ENCODE results near the gene FOXO6. TPM values are rescaled to one million over a fixed set of nuclear protein-coding genes. Genes with fewer than 3 reads are reported as not detected.

FOXO6 gene
- total and polyA plus RNA-seq, 2 donors = 1.2 to 1.5 TPM

DNA sequence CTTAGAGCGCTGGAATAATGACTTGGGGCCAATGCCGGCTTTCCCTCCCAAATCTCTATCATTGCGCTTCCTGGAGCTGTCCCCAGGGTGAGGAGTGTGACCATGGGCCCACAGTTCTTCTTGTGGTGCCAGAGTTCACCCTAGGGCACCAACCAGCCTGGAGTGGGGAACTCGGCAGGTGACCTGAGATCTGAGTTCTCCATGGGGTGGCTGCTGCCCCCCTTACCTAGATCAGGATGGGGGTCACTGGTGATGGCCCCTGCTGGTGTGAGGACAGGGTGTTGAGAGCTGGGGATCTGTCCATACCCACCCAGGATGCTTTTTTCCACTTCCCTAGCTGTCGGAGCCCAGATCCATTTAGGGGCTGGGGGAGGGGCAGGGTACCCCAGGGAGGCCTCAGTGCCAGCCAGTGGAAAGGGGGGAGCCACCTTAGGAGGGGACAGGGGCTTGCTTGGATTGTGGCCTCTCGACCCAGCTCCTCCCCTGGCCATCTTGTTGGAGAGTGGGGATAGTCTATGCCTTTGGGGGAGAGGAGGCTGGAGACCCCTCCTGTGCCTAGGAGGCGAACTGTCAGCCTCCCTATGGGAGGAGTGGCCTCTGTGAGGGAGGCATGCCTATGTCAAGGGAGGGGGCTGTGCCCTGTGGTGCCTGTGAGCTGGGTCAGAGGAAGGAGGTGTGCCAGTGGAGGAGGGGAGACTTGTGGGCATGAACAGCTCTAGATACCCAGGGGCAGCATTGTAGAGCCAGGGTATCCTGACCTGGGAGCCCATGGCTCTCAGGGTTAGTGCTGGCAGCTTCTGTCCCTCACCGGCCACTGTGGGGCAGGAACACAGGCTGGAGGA lies 1.7 kb downstream of the FOXO6 start:
- 73% methylated on average over 8 of the region's 8 CpGs for WGBS
- no peak overlapping the region for H3K27ac ChIP-seq (ENCODE audit: low read depth)
- H3K4me1 ChIP-seq (ENCODE audit: insufficient read depth) = no peaks in the 10 kb centered on the region
- DNase-seq (ENCODE audit: extremely low spot score) = no peak
- H3K36me3 ChIP-seq (ENCODE audit: insufficient read depth) = no peaks in the 10 kb centered on the region
- no peak overlapping the region for H3K4me3 ChIP-seq (ENCODE audit: low read depth, low read length)

DNA sequence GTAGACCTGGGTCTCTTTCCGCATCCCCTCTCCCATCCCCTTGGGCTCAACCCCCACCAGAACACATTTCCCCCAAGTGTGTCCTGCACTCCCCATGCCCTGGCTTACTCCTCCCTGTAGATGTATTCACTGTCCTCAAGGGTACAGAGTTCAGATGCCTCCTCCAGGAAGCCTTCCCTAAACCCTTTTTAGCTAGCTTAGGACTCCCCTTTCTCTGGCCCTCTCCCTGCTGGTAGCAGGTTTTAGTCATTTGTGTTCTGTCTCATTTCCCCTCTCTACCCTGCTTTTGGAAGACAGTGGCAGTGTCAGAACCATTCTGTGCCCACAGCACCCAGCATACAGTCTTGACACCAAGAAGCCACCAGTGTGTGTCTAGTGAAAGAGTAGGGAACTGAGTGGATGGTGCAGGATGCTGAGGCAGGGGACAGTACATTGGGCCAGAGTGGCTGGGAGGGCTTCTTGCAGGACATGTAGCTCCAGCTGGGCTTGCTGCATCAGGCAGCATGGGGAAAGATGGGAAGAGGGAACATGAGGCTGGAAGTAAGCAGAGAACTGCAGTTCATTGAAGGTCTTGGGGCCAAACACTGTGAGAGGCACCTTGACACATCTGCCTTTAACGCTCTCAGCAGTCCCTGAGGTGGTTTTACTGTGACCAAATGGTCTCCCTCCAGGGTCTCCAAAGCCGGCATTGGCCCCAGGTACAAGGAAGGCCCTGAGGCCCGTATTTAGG lies 2.5 kb downstream of the FOXO6 start:
- WGBS = 98% methylated on average over 4 of the region's 4 CpGs
- H3K4me1 ChIP-seq (ENCODE audit: insufficient read depth) = no peaks in the 10 kb centered on the region
- no peak for DNase-seq (ENCODE audit: extremely low spot score)
- no peak overlapping the region for H3K27ac ChIP-seq (ENCODE audit: low read depth)
- no peak overlapping the region for H3K4me3 ChIP-seq (ENCODE audit: low read depth, low read length)
- no peaks in the 10 kb centered on the region for H3K36me3 ChIP-seq (ENCODE audit: insufficient read depth)

DNA sequence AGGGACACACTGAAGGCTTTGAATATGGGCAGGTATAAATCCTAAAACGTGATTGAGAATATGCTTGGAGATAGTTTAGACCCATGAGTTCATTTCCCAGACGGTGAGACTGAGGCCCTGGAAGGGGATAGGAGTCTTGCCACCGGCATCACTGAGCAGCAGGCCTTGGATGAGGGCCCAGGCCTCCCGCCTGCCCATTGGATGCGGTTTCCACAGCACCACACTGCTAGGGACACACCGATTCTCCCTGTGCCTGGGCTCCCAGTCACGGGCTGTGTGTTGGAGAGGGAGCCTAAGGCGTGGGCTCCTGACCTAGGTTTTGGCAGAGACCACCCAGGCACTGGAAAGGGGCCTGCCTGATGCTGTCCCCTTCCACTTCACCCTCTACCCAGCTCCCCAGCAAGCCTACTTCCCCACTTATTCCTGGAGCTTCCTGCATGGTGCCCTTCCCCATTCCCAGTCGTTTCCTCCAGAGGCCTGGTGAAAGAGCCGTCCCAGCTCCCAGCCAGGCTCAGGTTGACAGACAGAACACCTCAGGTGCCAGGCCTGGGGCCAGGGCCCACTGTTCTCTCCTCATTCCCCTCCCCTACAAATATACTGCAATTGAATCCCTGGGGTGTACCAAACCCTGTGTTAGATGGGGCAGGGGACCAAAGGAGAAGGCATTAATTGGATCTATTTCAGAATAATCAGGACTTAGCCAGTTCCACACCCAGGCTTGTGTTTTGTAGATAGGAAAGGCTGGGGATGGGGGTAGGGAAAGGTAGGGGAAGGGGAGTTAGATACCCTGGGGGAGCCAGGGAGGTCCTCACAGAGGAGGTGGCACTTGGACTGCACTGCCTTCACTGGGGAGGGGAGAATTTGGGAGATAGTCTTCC lies 3.4 kb downstream of the FOXO6 start:
- no peak for DNase-seq (ENCODE audit: extremely low spot score)
- WGBS = 84% methylated on average over 10 of the region's 10 CpGs

DNA sequence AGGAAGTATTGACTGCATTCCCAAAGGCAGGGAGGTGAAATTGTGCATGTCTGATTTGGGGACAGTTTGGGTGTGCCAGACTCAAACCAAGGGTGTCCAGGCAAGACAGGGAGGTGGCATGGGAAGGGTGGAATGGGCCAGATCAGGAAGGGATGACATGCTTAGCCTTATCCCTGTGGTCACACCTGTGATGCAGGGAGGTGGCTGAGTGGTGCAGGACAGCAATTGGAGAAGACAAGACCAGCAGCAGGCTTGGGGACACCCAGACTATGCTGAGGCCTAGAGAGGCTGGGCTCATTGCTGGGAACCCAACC lies 4.0 kb downstream of the FOXO6 start:
- Histone ChIP-seq H3K36me3 (ENCODE audit: insufficient read depth) (no peaks in the 10 kb centered on the region), H3K4me3 (ENCODE audit: low read depth, low read length) (no peak overlapping the region), H3K4me1 (ENCODE audit: insufficient read depth) (no peaks in the 10 kb centered on the region), H3K27ac (ENCODE audit: low read depth) (no peak overlapping the region)
- DNase-seq (ENCODE audit: extremely low spot score) = no peak

More for the DNA sequence above, 3.4 kb downstream of the FOXO6 start:
- H3K4me3 ChIP-seq (ENCODE audit: low read depth, low read length) = no peak overlapping the region
- no peaks in the 10 kb centered on the region for H3K36me3 ChIP-seq (ENCODE audit: insufficient read depth)
- H3K27ac ChIP-seq (ENCODE audit: low read depth) = no peak overlapping the region
- no peaks in the 10 kb centered on the region for H3K4me1 ChIP-seq (ENCODE audit: insufficient read depth)

DNA sequence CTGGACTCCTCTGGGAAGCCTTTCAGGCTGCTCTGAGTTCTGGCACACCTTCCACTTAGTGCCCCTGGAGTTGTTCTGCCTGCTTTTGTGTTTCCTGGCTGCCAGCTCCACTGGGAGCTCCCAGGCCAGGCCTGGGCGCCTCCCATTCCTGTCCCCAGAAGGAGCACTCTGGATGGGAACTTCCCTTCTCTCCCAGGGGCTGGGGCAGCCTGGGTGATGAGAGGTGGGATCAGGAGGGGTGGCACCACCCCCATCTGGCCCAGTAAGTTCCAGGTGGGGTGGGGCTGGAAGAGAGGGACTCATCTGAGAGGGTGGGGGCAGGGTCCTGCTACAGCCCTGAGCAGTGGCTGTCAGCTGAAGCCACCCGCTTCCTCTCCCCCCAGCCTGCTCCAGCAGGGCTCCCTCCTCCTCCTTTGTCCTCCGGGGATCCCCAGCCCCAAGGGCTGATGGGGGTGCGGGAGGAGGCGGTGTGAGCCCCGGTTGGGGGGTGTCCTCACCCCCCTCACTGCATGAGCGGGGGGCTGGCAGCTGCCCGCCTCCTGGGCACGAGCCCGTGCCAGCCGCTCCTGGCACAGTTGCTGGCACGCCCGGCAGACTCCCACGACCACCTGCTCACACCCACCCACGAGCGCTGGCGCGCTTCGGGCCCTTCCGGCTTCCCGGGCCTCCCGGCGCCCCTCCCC lies 4.7 kb downstream of the FOXO6 start:
- WGBS = 6% methylated on average over 23 of the region's 23 CpGs
- no peaks in the 10 kb centered on the region for H3K4me1 ChIP-seq (ENCODE audit: insufficient read depth)
- DNase-seq (ENCODE audit: extremely low spot score) = no peak
- H3K27ac ChIP-seq (ENCODE audit: low read depth) = no peak overlapping the region
- no peaks in the 10 kb centered on the region for H3K36me3 ChIP-seq (ENCODE audit: insufficient read depth)
- H3K4me3 ChIP-seq (ENCODE audit: low read depth, low read length) = peak overlapping the region; percentile 32

DNA sequence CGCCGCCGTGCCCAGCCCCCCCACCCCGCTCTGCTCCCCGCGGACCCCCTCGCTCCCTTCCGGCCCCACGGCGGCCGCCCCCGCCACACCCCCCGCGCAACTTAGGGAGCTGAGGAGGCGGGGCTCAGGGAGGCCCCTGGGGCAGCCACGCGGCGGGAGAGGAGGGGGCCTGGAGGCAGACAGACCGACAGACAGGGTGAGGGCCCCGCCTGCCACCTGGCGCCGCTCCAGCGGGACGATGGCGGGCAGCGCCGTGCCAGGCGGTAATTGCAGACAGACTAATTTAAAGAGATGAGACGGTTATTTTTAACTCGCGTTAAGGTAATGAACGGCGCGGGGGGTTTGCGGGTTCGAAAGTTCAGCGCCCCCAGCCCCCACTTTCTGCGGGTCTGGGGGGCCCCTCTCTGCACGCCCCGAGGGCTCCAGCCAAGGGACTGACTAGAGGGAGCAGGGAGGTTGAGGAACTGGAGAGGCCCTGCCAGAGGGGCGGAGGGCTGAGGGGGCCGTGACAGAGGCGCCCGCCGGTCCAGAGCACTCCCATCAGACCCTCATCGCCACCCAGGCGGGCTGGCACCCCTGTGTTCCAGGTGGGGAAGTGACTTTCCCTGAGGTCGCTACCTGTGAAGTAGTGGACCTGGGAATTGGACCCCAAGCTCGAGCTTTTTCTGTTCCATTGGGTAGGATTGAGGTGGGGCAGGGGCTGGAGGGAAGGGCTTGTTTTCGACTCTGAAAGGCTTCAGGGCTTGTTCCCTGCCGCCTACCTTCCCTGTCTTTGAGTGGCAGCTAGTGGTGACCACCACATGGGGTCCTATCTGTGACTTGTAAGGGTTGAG lies 5.4 kb downstream of the FOXO6 start:
- Histone ChIP-seq H3K4me1 (ENCODE audit: insufficient read depth) (no peaks in the 10 kb centered on the region), H3K4me3 (ENCODE audit: low read depth, low read length) (peak overlapping the region; percentile 32), H3K27ac (ENCODE audit: low read depth) (no peak overlapping the region), H3K36me3 (ENCODE audit: insufficient read depth) (no peaks in the 10 kb centered on the region)
- no peak for DNase-seq (ENCODE audit: extremely low spot score)
- WGBS = 9% methylated on average over 51 of the region's 51 CpGs

DNA sequence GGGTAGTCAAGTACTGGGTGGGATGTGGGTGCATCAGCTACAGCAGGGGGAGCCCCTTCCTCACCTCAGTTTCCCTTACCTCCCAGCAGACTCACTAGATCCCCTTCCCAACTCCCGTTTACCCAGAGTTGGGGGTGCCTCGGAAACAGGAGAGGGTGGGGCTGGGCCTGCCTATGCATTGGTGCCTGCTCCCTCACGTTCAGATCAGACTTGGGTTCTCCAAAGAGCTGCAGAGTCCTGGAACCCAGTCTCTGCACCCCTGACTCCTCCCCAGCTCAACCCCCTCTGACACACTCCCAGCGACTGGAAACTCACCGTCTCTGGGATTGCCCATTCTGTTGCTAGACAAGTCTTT lies 6.0 kb downstream of the FOXO6 start:
- no peak for DNase-seq (ENCODE audit: extremely low spot score)
- Histone ChIP-seq H3K4me1 (ENCODE audit: insufficient read depth) (no peaks in the 10 kb centered on the region), H3K27ac (ENCODE audit: low read depth) (no peak overlapping the region), H3K36me3 (ENCODE audit: insufficient read depth) (no peaks in the 10 kb centered on the region), H3K4me3 (ENCODE audit: low read depth, low read length) (no peak overlapping the region)
- WGBS = 76% methylated on average over 5 of the region's 5 CpGs

DNA sequence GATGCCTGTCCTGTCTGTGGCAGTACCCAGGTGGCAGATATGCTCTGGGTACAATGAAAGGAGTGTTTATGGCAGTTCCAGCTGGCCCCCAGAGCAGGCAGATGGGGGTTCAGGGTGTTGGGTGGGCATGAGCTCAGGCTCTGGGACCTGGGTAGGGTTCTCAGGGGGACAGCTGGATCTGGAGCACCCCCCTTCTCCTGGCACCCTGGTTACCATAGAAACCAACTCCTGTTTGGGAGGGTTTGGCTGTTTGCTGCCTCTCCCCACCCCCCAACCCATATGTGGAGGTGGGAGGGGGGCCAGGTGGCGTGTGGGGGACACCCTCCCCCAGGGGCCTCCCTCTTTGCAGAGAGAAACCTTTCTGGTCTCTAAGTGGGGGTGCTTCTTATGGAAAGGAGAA lies 7.1 kb downstream of the FOXO6 start:
- H3K4me3 ChIP-seq (ENCODE audit: low read depth, low read length) = no peak overlapping the region
- no peak overlapping the region for H3K27ac ChIP-seq (ENCODE audit: low read depth)
- H3K36me3 ChIP-seq (ENCODE audit: insufficient read depth) = no peaks in the 10 kb centered on the region
- DNase-seq (ENCODE audit: extremely low spot score) = no peak
- H3K4me1 ChIP-seq (ENCODE audit: insufficient read depth) = no peaks in the 10 kb centered on the region
- WGBS = 37% methylated on average over 1 of the region's 1 CpG

DNA sequence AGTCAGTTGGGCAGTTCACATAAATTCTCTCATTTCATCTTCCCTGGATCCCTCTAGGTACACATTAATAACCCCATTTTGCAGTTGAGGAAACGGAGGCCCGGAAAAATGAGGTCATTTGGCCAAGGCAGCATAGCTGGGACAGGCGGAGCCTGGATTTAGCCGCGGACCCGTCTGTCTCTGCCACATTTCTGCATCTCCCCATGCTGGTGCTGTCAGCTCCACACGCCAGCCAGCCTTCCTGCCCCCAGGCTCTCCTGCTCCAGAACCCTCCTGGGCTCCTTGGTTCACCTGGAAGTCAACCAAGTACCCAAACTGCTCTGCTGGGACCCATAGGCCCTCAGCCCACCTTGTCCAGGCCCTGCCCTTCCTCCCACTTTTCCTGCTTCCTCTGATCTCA lies 7.6 kb downstream of the FOXO6 start:
- no peak overlapping the region for H3K27ac ChIP-seq (ENCODE audit: low read depth)
- H3K4me1 ChIP-seq (ENCODE audit: insufficient read depth) = no peaks in the 10 kb centered on the region
- no peak for DNase-seq (ENCODE audit: extremely low spot score)
- H3K36me3 ChIP-seq (ENCODE audit: insufficient read depth) = no peaks in the 10 kb centered on the region
- 71% methylated on average over 7 of the region's 7 CpGs for WGBS
- no peak overlapping the region for H3K4me3 ChIP-seq (ENCODE audit: low read depth, low read length)

DNA sequence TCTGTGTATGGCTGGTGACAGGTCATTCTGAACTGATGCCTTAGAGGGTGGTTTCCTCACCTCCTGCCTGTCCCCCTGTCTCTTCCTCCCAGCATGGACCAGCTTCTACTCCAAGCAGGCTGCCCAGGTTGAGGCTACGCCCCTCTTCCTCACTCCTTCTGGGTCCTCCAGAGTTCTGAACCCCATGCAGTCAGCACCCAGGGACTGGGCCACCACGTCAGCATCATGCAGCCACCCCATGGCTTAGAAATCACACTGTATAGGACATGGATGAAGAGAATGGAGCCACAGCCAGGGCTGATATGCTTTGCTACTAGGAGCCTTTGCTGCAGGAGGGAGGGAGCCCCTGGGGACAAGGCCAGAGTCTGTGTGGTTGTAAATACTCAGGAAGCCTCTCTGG lies 8.3 kb downstream of the FOXO6 start:
- no peak overlapping the region for H3K27ac ChIP-seq (ENCODE audit: low read depth)
- H3K4me3 ChIP-seq (ENCODE audit: low read depth, low read length) = no peak overlapping the region
- DNase-seq (ENCODE audit: extremely low spot score) = no peak
- no peaks in the 10 kb centered on the region for H3K4me1 ChIP-seq (ENCODE audit: insufficient read depth)
- no peaks in the 10 kb centered on the region for H3K36me3 ChIP-seq (ENCODE audit: insufficient read depth)
- 96% methylated on average over 2 of the region's 2 CpGs for WGBS

DNA sequence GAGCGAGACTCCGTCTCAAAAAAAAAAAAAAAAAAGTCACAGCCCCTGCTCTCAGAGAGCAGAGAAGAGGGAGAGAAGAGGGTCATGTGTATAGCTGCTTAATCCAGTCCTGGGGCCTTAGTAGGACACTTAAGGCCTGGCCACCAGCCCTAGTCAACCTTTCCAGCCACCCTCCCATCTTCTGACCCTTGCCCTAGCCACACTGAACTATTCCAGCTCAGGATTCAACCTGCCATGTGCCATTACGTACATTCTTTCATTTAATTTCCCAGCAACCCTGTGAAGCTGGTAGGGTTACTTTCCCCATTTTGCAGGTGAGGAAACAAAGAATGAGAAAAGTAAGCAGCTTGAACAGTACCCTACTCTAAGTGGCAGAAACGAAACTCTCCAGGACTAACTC lies 9.0 kb downstream of the FOXO6 start:
- 93% methylated on average over 2 of the region's 4 CpGs for WGBS
- no peak overlapping the region for H3K4me3 ChIP-seq (ENCODE audit: low read depth, low read length)
- no peak overlapping the region for H3K27ac ChIP-seq (ENCODE audit: low read depth)
- no peaks in the 10 kb centered on the region for H3K4me1 ChIP-seq (ENCODE audit: insufficient read depth)
- H3K36me3 ChIP-seq (ENCODE audit: insufficient read depth) = no peaks in the 10 kb centered on the region
- DNase-seq (ENCODE audit: extremely low spot score) = no peak

DNA sequence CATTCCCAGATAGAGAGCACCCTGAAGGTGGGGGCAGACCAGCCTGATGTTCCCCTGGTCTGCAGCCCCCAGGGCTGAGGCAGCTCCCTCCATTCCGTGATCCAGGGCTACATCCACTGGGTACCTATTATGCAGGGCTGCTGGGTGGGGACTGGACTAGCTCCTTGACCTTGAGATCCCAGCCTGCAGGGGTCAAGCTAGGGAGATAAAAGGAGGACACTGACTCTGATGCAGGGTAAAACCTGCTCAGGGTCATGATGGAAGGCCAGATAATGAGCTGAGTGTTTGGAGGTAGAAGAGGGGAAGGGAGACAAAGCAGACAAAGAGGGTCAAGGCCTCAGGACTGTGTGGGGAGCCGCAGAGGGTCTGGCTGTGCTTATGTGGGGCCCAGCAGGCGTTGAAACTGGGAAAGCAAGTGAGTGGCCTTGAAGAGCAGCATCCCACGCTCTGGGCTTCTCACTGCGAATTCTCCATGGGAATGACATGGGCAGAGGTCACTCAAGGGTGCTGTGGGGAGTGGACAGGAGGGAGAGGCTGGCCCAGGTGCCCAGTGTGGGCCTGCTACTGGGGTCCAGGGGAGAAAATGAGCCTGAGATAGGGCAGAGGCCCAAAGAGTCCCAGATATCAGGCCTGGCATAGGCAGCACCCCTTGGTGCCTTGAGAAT lies 9.7 kb downstream of the FOXO6 start:
- DNase-seq (ENCODE audit: extremely low spot score) = no peak
- H3K27ac ChIP-seq (ENCODE audit: low read depth) = no peak overlapping the region
- 90% methylated on average over 5 of the region's 5 CpGs for WGBS
- H3K4me1 ChIP-seq (ENCODE audit: insufficient read depth) = no peaks in the 10 kb centered on the region
- H3K4me3 ChIP-seq (ENCODE audit: low read depth, low read length) = no peak overlapping the region
- H3K36me3 ChIP-seq (ENCODE audit: insufficient read depth) = no peaks in the 10 kb centered on the region

Data from urinary bladder (tissue), 4 donors.